Ovary (tissue), 9 donors: Measurements from ENCODE around the gene TUBA4B. TPM values are rescaled to one million over a fixed set of nuclear protein-coding genes. Genes with fewer than 3 reads are reported as not detected.

Experiments
- DNase-seq, 5 donors: peaks; one replicate each; pipeline ENCODE4 v3.0.0-alpha.2; 2019 to 2020
- H3K27ac ChIP-seq, 2 donors: fragments of 200-600 bp; one replicate each; pipeline versions ENCODE4 v1.5.1 to v1.8.0; 2019 to 2022
- H3K27me3 ChIP-seq: fragments of 200-600 bp; one replicate; pipeline ENCODE4 v1.8.0; 2022
- H3K36me3 ChIP-seq: fragments of 200-600 bp; sonication (generic); one replicate; pipeline ENCODE4 v1.5.1; 2019
- H3K4me1 ChIP-seq: one replicate; pipeline ENCODE4 v1.8.1; 2013; ENCODE audit warnings: mild to moderate bottlenecking, moderate library complexity; ENCODE audit not compliant: insufficient read depth
- H3K4me3 ChIP-seq: fragments of 200-600 bp; sonication (generic); one replicate; pipeline ENCODE4 v1.5.1; 2017
- H3K9me3 ChIP-seq, 2 donors: fragments of 200-600 bp in 1 of 2; sonication (generic) in 1 of 2; one replicate each; pipeline versions ENCODE4 v1.5.1 to v1.8.1; 2013 to 2019; ENCODE audit warnings: mild to moderate bottlenecking in 1 of 2, moderate library complexity in 1 of 2
- CTCF ChIP-seq, 3 donors: fragments of 450-650 bp in 2 of 3; fragments of 200-600 bp in 1 of 3; IDR thresholded peaks; one replicate each; pipeline versions ENCODE4 v1.5.1 to v1.8.0; 2016 to 2022; ENCODE audit warnings: antibody characterized with exemption in 3 of 3, mild to moderate bottlenecking in 1 of 3
- EP300 ChIP-seq: sonication (generic); formaldehyde crosslinking; IDR thresholded peaks from one replicate; pipeline ENCODE4 v1.6.1; 2017; ENCODE audit warnings: antibody characterized with exemption
- POLR2A ChIP-seq: fragments of 450-650 bp; IDR thresholded peaks from one replicate; pipeline ENCODE4 v1.6.1; 2017; ENCODE audit warnings: antibody characterized with exemption, mild to moderate bottlenecking, moderate library complexity
- WGBS, 3 donors: extraction: QIAGEN DNeasy Blood & Tissue Kit in 1 of 3; methylation state at CpG; one replicate each; pipeline versions ENCODE4 v1.1.5 to v1.1.7; 2013 to 2017; 5-methylcytosine and 5-hydroxymethylcytosine counted together
- intact Hi-C, 4 donors: fragments of 100-400 bp; cut with DNase I; formaldehyde crosslinking; loops; one replicate each; pipeline versions ENCODE4 v1.11.0 to v1.15.1; 2022 to 2023
- polyA plus RNA-seq, 2 donors: library from polyadenylated mRNA; stranded (reverse); fragments of 200-250 nt in 1 of 2; fragments of 350-450 nt in 1 of 2; fragmentation: Illumina TruSeq in 1 of 2; extraction: RNeasy Lipid Tissue Mini Kit (QIAGEN cat#74804) in 1 of 2; gene quantifications; one replicate each; pipeline ENCODE4 v1.2.3, GENCODE V29; 2013 to 2014
- total RNA-seq, 7 donors: library from RNA; depleted of rRNA in 2 of 7; stranded (reverse); fragments of >200 nt in 2 of 7; fragmentation: NEBNext Ultra II Directional in 3 of 7; extraction: Animal tissue kit (Norgen Biotek cat#: 25700) in 3 of 7; gene quantifications; one replicate each; pipeline versions ENCODE4 v1.1.0 to v1.2.4, GENCODE V29; 2016 to 2023
- donor health status: DM: no; HTN: no; CAD: no; lungs with moderate emphysema.
- donor health status: DM: no; HTN: no; CAD: no.
- donor health status: Bipolar disorder and iron deficiency.
- donor health status: DM: yes; HTN: yes; CAD: no.
- donor health status: DM: no; HTN: no; CAD: no.
- donor health status: DM: yes; HTN: yes; CAD: no.

TUBA4B gene
- total and polyA plus RNA-seq, 9 donors: 0.18 to 13.2 (median 0.35) TPM; not detected in 2

- Histone ChIP-seq H3K4me3 (peak overlapping the region; percentile 68), H3K27ac (peak overlapping the region; percentile 34 to 94), H3K27me3 (no peaks in the 10 kb centered on the region), H3K9me3 (no peaks in the 10 kb centered on the region), H3K4me1 (peaks cover 8% of the 10 kb centered on the region), H3K36me3 (no peaks in the 10 kb centered on the region)
- TF ChIP-seq EP300: no peak
- TF ChIP-seq POLR2A: no peak
- no peak for TF ChIP-seq CTCF (IDR thresholded peaks at IDR 0.05)
- intact Hi-C loops: loop anchor here in 1 of 4 donors (5.0 kb wide), 1 partner anchor 51 kb away; the partner anchor contains the start of genes CNPPD1 and RETREG2
- 28 to 34% (median 31%) methylated on average over 7 of the region's 7 CpGs for WGBS, 3 donors
- no peak for DNase-seq
Measured at GRCh38 chr2:219228041-219228910, 24.8 kb upstream of the TUBA4B start.

GRCh38 chr2:219228911-219229304 is 24.1 kb upstream of the TUBA4B start:
- no peak for TF ChIP-seq POLR2A
- TF ChIP-seq CTCF (IDR thresholded peaks at IDR 0.05): no peak
- TF ChIP-seq EP300: no peak
- Histone ChIP-seq H3K27ac (peak overlapping the region; percentile 34 to 94), H3K4me1 (peaks cover 8% of the 10 kb centered on the region), H3K9me3 (no peaks in the 10 kb centered on the region), H3K4me3 (peak overlapping the region; percentile 68), H3K27me3 (no peaks in the 10 kb centered on the region), H3K36me3 (no peaks in the 10 kb centered on the region)
- WGBS, 3 donors: 0 to 1% (median 1%) methylated on average over 10 to 19 of the region's 19 CpGs
- DNase-seq: no peak
- intact Hi-C loops: loop anchor here in 1 of 4 donors (5.0 kb wide), 1 partner anchor 52 kb away; the partner anchor contains the start of genes CNPPD1 and RETREG2

GRCh38 chr2:219229305-219230058 is 23.6 kb upstream of the TUBA4B start, which contains the start of the genes ANKZF1 and ATG9A:
TSS of gene ANKZF1 (plus strand) at chr2:219229806. CDS start at chr2:219230258, 452 bp downstream.
TSS of gene ATG9A (minus strand) at chr2:219229636. CDS start at chr2:219228024, 1,612 bp downstream.
- WGBS, 3 donors: 0 to 1% (median 0%) methylated on average over 51 to 80 of the region's 80 CpGs
- H3K27me3 ChIP-seq: no peaks in the 10 kb centered on the region
- TF ChIP-seq EP300 (no peak), POLR2A (peak; percentile 79), CTCF (IDR thresholded peaks at IDR 0.05) (no peak)
- peaks cover 8% of the 10 kb centered on the region for H3K4me1 ChIP-seq
- H3K4me3 ChIP-seq: peak within 1 kb of the TSS; percentile 68
- intact Hi-C loops: loop anchor here in 1 of 4 donors (5.0 kb wide), 1 partner anchor 52 kb away; the partner anchor contains the start of genes CNPPD1 and RETREG2
- H3K9me3 ChIP-seq: no peaks in the 10 kb centered on the region
- peak within 1 kb of the TSS; percentile 34 to 94 for H3K27ac ChIP-seq
- no peaks in the 10 kb centered on the region for H3K36me3 ChIP-seq
- DNase-seq: peak; percentile 97 to 99 (median 98)

- Histone ChIP-seq H3K4me1 (peaks cover 8% of the 10 kb centered on the region), H3K4me3 (peak overlapping the region; percentile 68), H3K9me3 (no peaks in the 10 kb centered on the region), H3K27me3 (no peaks in the 10 kb centered on the region), H3K36me3 (no peaks in the 10 kb centered on the region), H3K27ac (peak overlapping the region; percentile 33 to 94)
- peak in 2 of 5 donors; percentile 56 to 62 for DNase-seq
- WGBS, 3 donors: 0 to 1% (median 1%) methylated on average over 24 of the region's 24 CpGs
- intact Hi-C loops: no loop called here
- TF ChIP-seq POLR2A: no peak
- no peak for TF ChIP-seq CTCF (IDR thresholded peaks at IDR 0.05)
- TF ChIP-seq EP300: no peak
Measured at GRCh38 chr2:219230059-219230540, 22.9 kb upstream of the TUBA4B start.
